C4-2B (cell line): Measurements from ENCODE around the gene TMEM89.

Experiments
- CTCF ChIP-seq: fragments of 450-650 bp; conservative IDR thresholded peaks from 2 replicates; pipeline ENCODE4 v1.5.1; 2017; ENCODE audit warnings: mild to moderate bottlenecking
- ZFX ChIP-seq: fragments of 450-650 bp; IDR thresholded peaks from 2 replicates; pipeline ENCODE4 v1.6.1; 2017

DNA sequence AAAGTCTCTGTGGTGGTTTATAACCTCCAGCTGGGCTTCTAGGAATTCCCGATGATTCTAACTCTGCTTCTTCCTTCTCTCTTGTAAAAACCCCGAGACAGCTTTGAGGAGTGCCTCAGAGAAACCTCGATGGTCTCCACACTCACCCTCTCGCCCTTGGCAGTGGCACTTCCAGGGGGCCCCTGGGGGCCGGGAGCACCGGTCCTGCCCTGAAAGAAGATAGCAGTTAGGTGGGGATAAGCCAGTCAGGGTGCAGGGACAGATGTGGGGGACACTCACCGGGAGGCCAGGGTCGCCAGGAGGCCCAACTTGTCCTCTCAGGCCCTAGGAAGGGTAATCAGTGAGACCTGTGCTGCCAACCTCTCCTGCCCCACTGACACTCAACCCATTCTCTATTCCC, 36.2 kb downstream of the TMEM89 start:
- TF ChIP-seq CTCF (no peak), ZFX (no peak)
